Motor neuron (in vitro differentiated cells): ENCODE measurements around the gene SNCB. TPM values are rescaled to one million over a fixed set of nuclear protein-coding genes. Genes with fewer than 3 reads are reported as not detected.

Experiments
- ATAC-seq, 8 experiments: fragments of 200-7000 bp; cut with Tn5 transposase; replicated peaks in 6 of 8; 2 replicates each; pipeline ENCODE4 v1.8.0; 2021; ENCODE audit warnings: mild to moderate bottlenecking in 8 of 8, moderate library complexity in 8 of 8
- H3K27ac ChIP-seq, 2 donors: fragments of 250-450 bp; sonication (Bioruptor Pico); 2 replicates each; pipeline ENCODE4 v1.9.0; 2021; ENCODE audit warnings: antibody characterized with exemption in 2 of 2, mild to moderate bottlenecking in 2 of 2, moderate library complexity in 1 of 2
- H3K4me1 ChIP-seq, 2 donors: fragments of 250-450 bp; sonication (Bioruptor Pico); replicated peaks in 1 of 2; 2 replicates each; pipeline ENCODE4 v1.6.1; 2021; ENCODE audit warnings: antibody characterized with exemption in 2 of 2, mild to moderate bottlenecking in 2 of 2, moderate library complexity in 1 of 2
- H3K4me3 ChIP-seq, 5 donors: fragments of 250-450 bp; sonication (Bioruptor Pico); 2 replicates each; pipeline ENCODE4 v1.9.0; 2021; ENCODE audit warnings: antibody characterized with exemption in 5 of 5, mild to moderate bottlenecking in 5 of 5, moderate library complexity in 4 of 5
- WGBS, 10 experiments: fragments of 450-650 bp; shearing (Covaris generic); methylation state at CpG; one replicate each; pipeline ENCODE4 v1.0.0; 2022; 5-methylcytosine and 5-hydroxymethylcytosine counted together
- in situ Hi-C, 9 experiments: fragments of 400-800 bp; cut with MboI; loops; one replicate each; pipeline ENCODE4 v1.15.0; 2021; ENCODE audit warnings: low sequenced_read_pairs in 9 of 9, low pct_unique_long_range_greater_than_20kb in 2 of 9; ENCODE audit not compliant: unreplicated experiment in 9 of 9
- total RNA-seq, 8 experiments: library from RNA; unstranded; fragments of 300-600 nt; gene quantifications; 2 replicates each; pipeline versions ENCODE4 v1.2.3 to v1.2.4, GENCODE V29; 2022

SNCB gene
- total RNA-seq, 8 experiments from 2014 or later, result 0.58 to 10.8 (median 3.9) TPM; not detected in 2

GRCh38 chr5:176625966-176626875 lies 4.1 kb downstream of the SNCB start:
- peak in 5 of 8 experiments; percentile 9 to 38 (median 28) for ATAC-seq
- Histone ChIP-seq H3K4me1 (peaks cover 11 to 13% of the 10 kb centered on the region in 2 donors), H3K27ac (no peak overlapping the region), H3K4me3 (no peak overlapping the region)
- WGBS, 10 experiments, result 20 to 58% (median 36%) methylated on average over 1 to 9 of the region's 25 CpGs; no CpG with 5 or more reads in 2 of the 10 experiments
- in situ Hi-C loops, result loop anchor here in 1 of 9 experiments (25.0 kb wide), 1 partner anchor 889 kb away; no protein-coding TSS in a partner anchor

GRCh38 chr5:176625512-176625911 lies 4.8 kb downstream of the SNCB start:
- Histone ChIP-seq H3K4me1 (peaks cover 10 to 11% of the 10 kb centered on the region in 2 donors), H3K4me3 (no peak overlapping the region), H3K27ac (no peak overlapping the region)
- ATAC-seq, result no peak
- in situ Hi-C loops, result loop anchor here in 1 of 9 experiments (25.0 kb wide), 1 partner anchor 888 kb away; no protein-coding TSS in a partner anchor
- 57 to 80% methylated on average over 1 of the region's 2 CpGs; no CpG with 5 or more reads in 8 of the 10 experiments for WGBS, 10 experiments

- in situ Hi-C loops, result loop anchor here in 1 of 9 experiments (25.0 kb wide), 1 partner anchor 888 kb away; no protein-coding TSS in a partner anchor
- Histone ChIP-seq H3K27ac (no peak overlapping the region), H3K4me3 (no peak overlapping the region), H3K4me1 (peaks cover 11 to 17% of the 10 kb centered on the region in 2 donors)
- WGBS, 10 experiments, result 17 to 94% (median 34%) methylated on average over 1 to 7 of the region's 9 CpGs; no CpG with 5 or more reads in 1 of the 10 experiments
- ATAC-seq, result peak in 6 of 8 experiments; percentile 7 to 61 (median 30)
Measured at GRCh38 chr5:176624938-176625337, 5.4 kb downstream of the SNCB start.

- Histone ChIP-seq H3K27ac (no peak overlapping the region), H3K4me1 (peaks cover 9 to 11% of the 10 kb centered on the region in 2 donors), H3K4me3 (no peak overlapping the region)
- no peak for ATAC-seq
- in situ Hi-C loops, result no loop called here
- WGBS, 10 experiments, result 0 to 79% (median 55%) methylated on average over 1 to 3 of the region's 4 CpGs; no CpG with 5 or more reads in 6 of the 10 experiments
Measured at GRCh38 chr5:176624142-176624541, 6.2 kb downstream of the SNCB start.

- no peak for ATAC-seq
- Histone ChIP-seq H3K27ac (no peak overlapping the region), H3K4me1 (peaks cover 13 to 21% of the 10 kb centered on the region in 2 donors), H3K4me3 (no peak overlapping the region)
- in situ Hi-C loops, result no loop called here
- WGBS, 10 experiments, result 70 to 80% methylated on average over 2 to 3 of the region's 13 CpGs; no CpG with 5 or more reads in 8 of the 10 experiments
Measured at GRCh38 chr5:176621661-176622079, 8.7 kb downstream of the SNCB start.

GRCh38 chr5:176620333-176620981 lies 9.9 kb downstream of the SNCB start:
- no peak overlapping the region for H3K27ac ChIP-seq
- peak overlapping the region in 2 of 5 donors; percentile 8 to 16 for H3K4me3 ChIP-seq
- peaks cover 11 to 28% of the 10 kb centered on the region in 2 donors for H3K4me1 ChIP-seq
- in situ Hi-C loops, result no loop called here
- 0 to 20% (median 7%) methylated on average over 1 to 8 of the region's 32 CpGs; no CpG with 5 or more reads in 6 of the 10 experiments for WGBS, 10 experiments
- ATAC-seq, result peak in 5 of 8 experiments; percentile 7 to 93 (median 49)

- in situ Hi-C loops, result no loop called here
- ATAC-seq, result peak in 6 of 8 experiments; percentile 1 to 33 (median 24)
- Histone ChIP-seq H3K4me3 (peak overlapping the region; percentile 6 to 28 (median 18)), H3K4me1 (peaks cover 11 to 28% of the 10 kb centered on the region in 2 donors), H3K27ac (no peak overlapping the region)
- WGBS, 10 experiments, result 0 to 16% (median 11%) methylated on average over 1 to 16 of the region's 59 CpGs; no CpG with 5 or more reads in 6 of the 10 experiments
Measured at GRCh38 chr5:176619569-176620332, 10.6 kb downstream of the SNCB start.

- in situ Hi-C loops, result no loop called here
- ATAC-seq, result peak; percentile 38 to 96 (median 92)
- WGBS, 10 experiments, result 0 to 4% (median 0%) methylated on average over 2 to 5 of the region's 31 CpGs; no CpG with 5 or more reads in 7 of the 10 experiments
Measured at GRCh38 chr5:176619203-176619568, 11.1 kb downstream of the SNCB start.

GRCh38 chr5:176618783-176619182 lies 11.6 kb downstream of the SNCB start:
- peak overlapping the region; percentile 3 to 28 (median 13) for H3K4me3 ChIP-seq
- in situ Hi-C loops, result no loop called here
- peaks cover 12 to 32% of the 10 kb centered on the region in 2 donors for H3K4me1 ChIP-seq
- no peak for ATAC-seq
- no peak overlapping the region for H3K27ac ChIP-seq
- 28 to 80% (median 52%) methylated on average over 1 to 2 of the region's 19 CpGs; no CpG with 5 or more reads in 6 of the 10 experiments for WGBS, 10 experiments

More at GRCh38 chr5:176619203-176619568, 11.1 kb downstream of the SNCB start:
- peak overlapping the region; percentile 7 to 28 (median 18) for H3K4me3 ChIP-seq
- H3K4me1 ChIP-seq, result peaks cover 11 to 28% of the 10 kb centered on the region in 2 donors
- no peak overlapping the region for H3K27ac ChIP-seq

GRCh38 chr5:176616511-176616910 lies 13.8 kb downstream of the SNCB start:
- H3K4me1 ChIP-seq, result peaks cover 13 to 36% of the 10 kb centered on the region in 2 donors
- H3K4me3 ChIP-seq, result no peak overlapping the region
- H3K27ac ChIP-seq, result no peak overlapping the region
- in situ Hi-C loops, result no loop called here
- no CpG with 5 or more reads among the region's 7 CpGs for WGBS, 10 experiments
- no peak for ATAC-seq

GRCh38 chr5:176614805-176615478 lies 15.4 kb downstream of the SNCB start:
- no peak overlapping the region for H3K27ac ChIP-seq
- no peak overlapping the region for H3K4me3 ChIP-seq
- ATAC-seq, result peak in 5 of 8 experiments; percentile 2 to 43 (median 9)
- H3K4me1 ChIP-seq, result peaks cover 12 to 30% of the 10 kb centered on the region in 2 donors
- 38 to 83% (median 40%) methylated on average over 1 to 4 of the region's 8 CpGs; no CpG with 5 or more reads in 7 of the 10 experiments for WGBS, 10 experiments
- in situ Hi-C loops, result no loop called here

- H3K4me3 ChIP-seq, result no peak overlapping the region
- peaks cover 20 to 33% of the 10 kb centered on the region in 2 donors for H3K4me1 ChIP-seq
- WGBS, 10 experiments, result 0 to 80% (median 52%) methylated on average over 1 to 2 of the region's 2 CpGs; no CpG with 5 or more reads in 5 of the 10 experiments
- in situ Hi-C loops, result no loop called here
- no peak for ATAC-seq
- H3K27ac ChIP-seq, result no peak overlapping the region
Measured at GRCh38 chr5:176612855-176613254, 17.5 kb downstream of the SNCB start.
